B cell (primary cell): ENCODE results near the gene TENM3. TPM values are rescaled to one million over a fixed set of nuclear protein-coding genes. Genes with fewer than 3 reads are reported as not detected.

Experiments
- ATAC-seq: fragments of 200-7000 bp; cut with Tn5 transposase; one replicate; pipeline ENCODE4 v1.10.0; 2021; ENCODE audit warnings: low read depth, mild to moderate bottlenecking, moderate number of reproducible peaks, moderate library complexity
- CTCF ChIA-PET: fragments of 350-600 bp; sonication (Branson Sonifier 250); formaldehyde crosslinking; loops from one replicate; lab custom pipeline; 2021; ENCODE audit warnings: antibody characterized with exemption, inconsistent platforms; lab: Charles Lee
- POLR2A ChIA-PET: fragments of 350-600 bp; sonication (Branson Sonifier 250); formaldehyde crosslinking; loops from one replicate; lab custom pipeline; 2021; ENCODE audit warnings: antibody characterized with exemption; lab: Charles Lee
- DNase-seq: peaks from one replicate; pipeline ENCODE4 v3.0.0; 2013
- H2AFZ ChIP-seq: 2 replicates; pipeline ENCODE4 v1.6.1; 2012; ENCODE audit warnings: mild to moderate bottlenecking, low read depth, low read length; ENCODE audit not compliant: insufficient read depth, poor library complexity, severe bottlenecking
- H3K27ac ChIP-seq, 2 donors: 1 replicate in 1 of 2; 2 replicates in 1 of 2; pipeline ENCODE4 v1.5.1; 2012 to 2013; ENCODE audit warnings: low read length in 2 of 2, mild to moderate bottlenecking in 2 of 2, moderate library complexity in 1 of 2
- H3K27me3 ChIP-seq, 4 experiments: fragments of 200-600 bp in 1 of 4; sonication (generic) in 1 of 4; replicated peaks in 1 of 4; 1 replicate in 2 of 4; 2 replicates in 2 of 4; pipeline versions ENCODE4 v1.6.1 to v1.7.0; 2013 to 2016; ENCODE audit warnings: low read length in 3 of 4, mild to moderate bottlenecking in 2 of 4, mixed read lengths in 1 of 4, moderate library complexity in 1 of 4; ENCODE audit not compliant: insufficient read depth in 4 of 4, control insufficient read depth in 3 of 4; ENCODE audit errors: control extremely low read depth in 1 of 4
- H3K36me3 ChIP-seq, 2 experiments: replicated peaks in 1 of 2; 1 replicate in 1 of 2; 2 replicates in 1 of 2; pipeline versions ENCODE4 v1.6.1 to v1.7.1; 2013; ENCODE audit warnings: low read length in 1 of 2; ENCODE audit not compliant: insufficient read depth in 2 of 2, control insufficient read depth in 1 of 2; ENCODE audit errors: control extremely low read depth in 1 of 2, extremely low read depth in 1 of 2
- H3K4me1 ChIP-seq, 2 donors: fragments of 200-600 bp in 1 of 2; sonication (generic) in 1 of 2; 1 replicate in 1 of 2; 2 replicates in 1 of 2; pipeline versions ENCODE4 v1.5.1 to v1.6.1; 2013 to 2017; ENCODE audit warnings: low read length in 2 of 2; ENCODE audit not compliant: control insufficient read depth in 2 of 2, insufficient read depth in 2 of 2
- H3K4me2 ChIP-seq: replicated peaks from 2 replicates; pipeline ENCODE3; 2012; ENCODE audit warnings: mild to moderate bottlenecking, low read depth, low read length; ENCODE audit not compliant: poor library complexity, severe bottlenecking
- H3K4me3 ChIP-seq, 5 experiments: fragments of 200-600 bp in 1 of 5; sonication (generic) in 1 of 5; 1 replicate in 3 of 5; 2 replicates in 2 of 5; pipeline versions ENCODE4 v1.5.1 to v1.7.0; 2011 to 2016; ENCODE audit warnings: low read length in 4 of 5, mild to moderate bottlenecking in 4 of 5, low read depth in 2 of 5, control low read depth in 1 of 5, moderate library complexity in 1 of 5; ENCODE audit not compliant: insufficient read depth in 1 of 5; ENCODE audit errors: control extremely low read depth in 1 of 5, extremely low read depth in 1 of 5
- H3K79me2 ChIP-seq: fragments of 200-600 bp; sonication (generic); one replicate; pipeline ENCODE4 v1.6.0; 2016; ENCODE audit warnings: low read length; ENCODE audit not compliant: control insufficient read depth, insufficient read depth
- H3K9ac ChIP-seq: fragments of 200-600 bp; sonication (generic); 2 replicates; pipeline ENCODE4 v1.6.1; 2017; ENCODE audit warnings: mild to moderate bottlenecking, low read length, moderate library complexity
- H3K9me3 ChIP-seq, 3 donors: one replicate each; pipeline versions ENCODE4 v1.6.1 to v1.7.1; 2013; ENCODE audit warnings: low read length in 2 of 3; ENCODE audit not compliant: control insufficient read depth in 2 of 3, insufficient read depth in 1 of 3; ENCODE audit errors: control extremely low read depth in 1 of 3
- H4K20me1 ChIP-seq: 2 replicates; pipeline ENCODE4 v1.6.0; 2012; ENCODE audit warnings: mild to moderate bottlenecking, low read length; ENCODE audit not compliant: insufficient read depth, control insufficient read depth, poor library complexity, severe bottlenecking
- H3K27ac Mint-ChIP-seq: one replicate; pipeline ENCODE4 v1.8.0; 2021; ENCODE audit warnings: mixed read lengths
- H3K27me3 Mint-ChIP-seq: one replicate; pipeline ENCODE4 v1.8.0; 2021; ENCODE audit warnings: mixed read lengths
- H3K4me1 Mint-ChIP-seq: one replicate; pipeline ENCODE4 v1.8.0; 2021; ENCODE audit warnings: mixed read lengths
- H3K4me3 Mint-ChIP-seq: one replicate; pipeline ENCODE4 v1.8.0; 2021; ENCODE audit warnings: mixed read lengths
- H3K9me3 Mint-ChIP-seq: one replicate; pipeline ENCODE4 v1.8.0; 2022; ENCODE audit warnings: mixed read lengths; ENCODE audit not compliant: insufficient read depth
- EZH2 ChIP-seq: IDR thresholded peaks from 2 replicates; pipeline ENCODE4 v1.6.1; 2012; ENCODE audit warnings: borderline replicate concordance, low read depth, mild to moderate bottlenecking, moderate library complexity, low read length; ENCODE audit not compliant: insufficient read depth, poor library complexity, severe bottlenecking
- WGBS: methylation state at CpG from one replicate; pipeline ENCODE4 v1.1.5; 2013; ENCODE audit warnings: missing lambda C conversion rate; ENCODE audit not compliant: insufficient coverage; 5-methylcytosine and 5-hydroxymethylcytosine counted together
- intact Hi-C: fragments of 100-400 bp; cut with micrococcal nuclease; formaldehyde crosslinking; loops from one replicate; pipeline ENCODE4 v1.10.0; 2022
- polyA plus RNA-seq: library from polyadenylated mRNA; depleted of rRNA; stranded (reverse); fragments of >200 nt; gene quantifications from 2 replicates; pipeline ENCODE4 v1.2.3, GENCODE V29; 2012
- total RNA-seq, 2 donors: library from RNA; stranded (reverse); fragments of 120-200 nt in 1 of 2; gene quantifications; 1 replicate in 1 of 2; 2 replicates in 1 of 2; pipeline versions ENCODE4 v1.2.3 to v1.2.4, GENCODE V29; 2013 to 2022
- TF ChIP-seq, protein P1 (sequence below): fragments of 200-600 bp; IDR thresholded peaks from one replicate; pipeline ENCODE4 v1.8.0; 2022; ENCODE audit warnings: antibody characterized with exemption, mild to moderate bottlenecking

TENM3 gene
- total and polyA plus RNA-seq, 2 donors (not counting 1 experiment from before 2014, with no cell fraction given): not detected

DNA sequence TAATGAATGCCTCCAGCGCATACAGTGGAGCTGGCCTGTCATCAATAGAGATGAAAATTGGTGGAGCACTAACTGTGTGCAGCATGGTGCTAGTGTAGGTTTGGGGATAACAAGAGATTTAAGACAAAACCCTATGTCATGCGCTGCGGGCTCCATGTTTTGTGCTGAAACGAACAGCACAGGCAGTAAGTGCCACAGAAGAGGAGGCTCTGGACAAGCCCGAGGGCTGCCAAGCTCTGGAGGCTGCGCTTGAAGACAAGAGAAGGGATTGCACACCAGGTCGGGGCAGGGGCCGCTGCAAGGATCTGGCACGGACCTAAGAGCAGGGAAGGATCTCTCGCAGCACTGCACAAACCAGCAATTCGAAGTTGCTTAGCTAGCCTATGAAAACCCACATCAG lies 35.5 kb downstream of the TENM3 start:
- ChIA-PET CTCF (no interaction called here), POLR2A (no interaction called here)
- Histone ChIP-seq H3K9ac (no peak overlapping the region), H3K36me3 (no peaks in the 10 kb centered on the region), H3K27me3 (no peaks in the 10 kb centered on the region), H3K9me3 (peaks cover 0 to 6% (median 0%) of the 10 kb centered on the region in 3 donors), H4K20me1 (no peaks in the 10 kb centered on the region), H3K27ac (no peak overlapping the region), H3K4me3 (no peak overlapping the region), H2AFZ (no peak overlapping the region), H3K79me2 (no peaks in the 10 kb centered on the region), H3K4me1 (no peaks in the 10 kb centered on the region), H3K4me2 (no peak overlapping the region)
- WGBS: 86% methylated on average over 9 of the region's 11 CpGs
- Mint-ChIP-seq H3K27me3 (no peaks in the 10 kb centered on the region), H3K9me3 (no peaks in the 10 kb centered on the region), H3K4me1 (no peaks in the 10 kb centered on the region), H3K27ac (no peak overlapping the region), H3K4me3 (no peak overlapping the region)
- TF ChIP-seq EZH2: no peak
- TF ChIP-seq, protein P1, sequence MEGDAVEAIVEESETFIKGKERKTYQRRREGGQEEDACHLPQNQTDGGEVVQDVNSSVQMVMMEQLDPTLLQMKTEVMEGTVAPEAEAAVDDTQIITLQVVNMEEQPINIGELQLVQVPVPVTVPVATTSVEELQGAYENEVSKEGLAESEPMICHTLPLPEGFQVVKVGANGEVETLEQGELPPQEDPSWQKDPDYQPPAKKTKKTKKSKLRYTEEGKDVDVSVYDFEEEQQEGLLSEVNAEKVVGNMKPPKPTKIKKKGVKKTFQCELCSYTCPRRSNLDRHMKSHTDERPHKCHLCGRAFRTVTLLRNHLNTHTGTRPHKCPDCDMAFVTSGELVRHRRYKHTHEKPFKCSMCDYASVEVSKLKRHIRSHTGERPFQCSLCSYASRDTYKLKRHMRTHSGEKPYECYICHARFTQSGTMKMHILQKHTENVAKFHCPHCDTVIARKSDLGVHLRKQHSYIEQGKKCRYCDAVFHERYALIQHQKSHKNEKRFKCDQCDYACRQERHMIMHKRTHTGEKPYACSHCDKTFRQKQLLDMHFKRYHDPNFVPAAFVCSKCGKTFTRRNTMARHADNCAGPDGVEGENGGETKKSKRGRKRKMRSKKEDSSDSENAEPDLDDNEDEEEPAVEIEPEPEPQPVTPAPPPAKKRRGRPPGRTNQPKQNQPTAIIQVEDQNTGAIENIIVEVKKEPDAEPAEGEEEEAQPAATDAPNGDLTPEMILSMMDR: no peak
- ATAC-seq: no peak
- no peak for DNase-seq
- intact Hi-C loops: no loop called here

DNA sequence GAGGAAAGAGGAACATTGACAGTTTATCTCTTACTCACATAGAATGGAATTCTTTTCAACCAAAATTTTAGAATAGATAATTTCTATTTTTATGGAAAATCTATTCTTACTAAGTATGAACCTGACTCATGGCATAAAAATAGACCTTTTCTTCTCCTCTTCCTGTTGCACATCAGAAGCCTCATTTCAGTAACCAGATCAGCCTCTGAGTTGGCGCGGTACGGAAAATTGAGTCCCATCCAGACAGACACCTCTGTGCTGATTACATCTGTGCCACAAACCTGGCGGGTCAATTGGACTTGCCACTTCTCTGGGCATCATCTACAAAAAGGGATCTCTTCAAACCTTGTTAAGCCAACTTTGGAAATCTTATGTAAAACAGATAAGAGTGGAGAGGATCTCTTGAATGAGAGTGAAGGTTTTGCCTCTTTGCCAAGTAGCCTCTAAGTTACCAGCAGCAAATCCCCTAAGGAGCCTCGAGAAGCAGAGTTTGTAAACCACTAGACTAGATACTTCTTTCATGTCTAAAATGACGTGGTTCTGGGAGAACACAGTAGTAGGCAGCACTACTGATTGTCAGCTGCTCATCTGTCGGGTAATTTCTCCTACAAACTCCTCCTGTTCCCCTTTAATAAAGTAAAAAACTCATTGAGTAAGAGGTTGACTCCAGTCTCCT lies 37.4 kb downstream of the TENM3 start:
- Histone ChIP-seq H3K9ac (no peak overlapping the region), H3K27me3 (no peaks in the 10 kb centered on the region), H3K27ac (no peak overlapping the region), H3K9me3 (peaks cover 0 to 6% (median 0%) of the 10 kb centered on the region in 3 donors), H3K79me2 (no peaks in the 10 kb centered on the region), H3K36me3 (no peaks in the 10 kb centered on the region), H4K20me1 (no peaks in the 10 kb centered on the region), H3K4me2 (no peak overlapping the region), H3K4me1 (no peaks in the 10 kb centered on the region), H3K4me3 (no peak overlapping the region), H2AFZ (no peak overlapping the region)
- ChIA-PET POLR2A (no interaction called here), CTCF (no interaction called here)
- H3K4me1 Mint-ChIP-seq: no peaks in the 10 kb centered on the region
- H3K9me3 Mint-ChIP-seq: no peaks in the 10 kb centered on the region
- intact Hi-C loops: no loop called here
- DNase-seq (no peak), ATAC-seq (no peak)
- WGBS: 100% methylated on average over 4 of the region's 7 CpGs
- no peak overlapping the region for H3K27ac Mint-ChIP-seq
- no peak overlapping the region for H3K4me3 Mint-ChIP-seq
- TF ChIP-seq, protein P1: no peak
- no peak for TF ChIP-seq EZH2
- H3K27me3 Mint-ChIP-seq: no peaks in the 10 kb centered on the region
